ENCODE data around the gene EID3. TPM values are rescaled to one million over a fixed set of nuclear protein-coding genes. Genes with fewer than 3 reads are reported as not detected.

EID3 gene
- total RNA-seq, 1 experiment from 2014 or later, result 3.0 TPM

- BruUV-seq (replicated peaks), result no TSS peak
- TF ChIP-seq, protein P1, sequence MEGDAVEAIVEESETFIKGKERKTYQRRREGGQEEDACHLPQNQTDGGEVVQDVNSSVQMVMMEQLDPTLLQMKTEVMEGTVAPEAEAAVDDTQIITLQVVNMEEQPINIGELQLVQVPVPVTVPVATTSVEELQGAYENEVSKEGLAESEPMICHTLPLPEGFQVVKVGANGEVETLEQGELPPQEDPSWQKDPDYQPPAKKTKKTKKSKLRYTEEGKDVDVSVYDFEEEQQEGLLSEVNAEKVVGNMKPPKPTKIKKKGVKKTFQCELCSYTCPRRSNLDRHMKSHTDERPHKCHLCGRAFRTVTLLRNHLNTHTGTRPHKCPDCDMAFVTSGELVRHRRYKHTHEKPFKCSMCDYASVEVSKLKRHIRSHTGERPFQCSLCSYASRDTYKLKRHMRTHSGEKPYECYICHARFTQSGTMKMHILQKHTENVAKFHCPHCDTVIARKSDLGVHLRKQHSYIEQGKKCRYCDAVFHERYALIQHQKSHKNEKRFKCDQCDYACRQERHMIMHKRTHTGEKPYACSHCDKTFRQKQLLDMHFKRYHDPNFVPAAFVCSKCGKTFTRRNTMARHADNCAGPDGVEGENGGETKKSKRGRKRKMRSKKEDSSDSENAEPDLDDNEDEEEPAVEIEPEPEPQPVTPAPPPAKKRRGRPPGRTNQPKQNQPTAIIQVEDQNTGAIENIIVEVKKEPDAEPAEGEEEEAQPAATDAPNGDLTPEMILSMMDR (IDR thresholded peaks at IDR 0.05; ENCODE audit: unreplicated experiment), result no peak
- peaks cover 33% of the 10 kb centered on the region for H3K4me1 Mint-ChIP-seq (ENCODE audit: insufficient read depth, unreplicated experiment)
- intact Hi-C loops (cut with micrococcal nuclease), result no loop called here
- ChIA-PET POLR2A (interaction anchor here (0.6 to 3.6 kb wide), 6 partner anchors 9 to 726 kb away, joined by 3 to 37 read pairs (median 6); no protein-coding TSS in a partner anchor), CTCF (interaction anchor here (0.7 to 1.2 kb wide), 4 partner anchors 9 to 60 kb away, joined by 3 read pairs; no protein-coding TSS in a partner anchor)
- no peak overlapping the region for H3K4me3 Mint-ChIP-seq (ENCODE audit: unreplicated experiment)
- no peaks in the 10 kb centered on the region for H3K27me3 Mint-ChIP-seq (ENCODE audit: insufficient read depth, unreplicated experiment)
- no peaks in the 10 kb centered on the region for H3K9me3 Mint-ChIP-seq (ENCODE audit: unreplicated experiment)
- no peaks in the 10 kb centered on the region for H3K36me3 Mint-ChIP-seq (ENCODE audit: insufficient read depth, unreplicated experiment)
- no peak overlapping the region for H3K27ac Mint-ChIP-seq (ENCODE audit: low read depth, unreplicated experiment)
- no peak for DNase-seq (ENCODE audit: unreplicated experiment)
Measured at GRCh38 chr12:104280111-104280510, 23.4 kb upstream of the EID3 start.

GRCh38 chr12:104280717-104281458, 22.7 kb upstream of the EID3 start:
- intact Hi-C loops (cut with micrococcal nuclease), result no loop called here

DNA sequence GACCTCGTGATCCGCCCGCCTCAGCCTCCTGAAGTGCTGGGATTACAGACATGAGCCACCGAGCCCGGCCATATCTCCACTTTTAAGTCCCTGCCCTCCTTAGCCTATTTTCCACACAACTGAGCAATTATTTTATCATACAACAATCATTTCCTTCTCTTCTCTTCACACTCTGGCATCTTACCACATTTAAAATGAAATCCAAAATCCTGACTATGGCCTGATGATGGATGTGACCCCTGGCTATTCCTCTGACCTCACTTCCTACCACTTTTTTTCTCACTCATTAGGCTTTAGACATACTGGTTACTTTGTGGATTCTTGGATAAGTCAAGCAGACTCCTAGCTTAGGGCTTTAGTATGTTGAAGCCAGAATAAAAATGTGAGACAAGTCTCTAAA, 21.9 kb upstream of the EID3 start:
- DNase-seq (ENCODE audit: unreplicated experiment), result no peak
- Mint-ChIP-seq H3K9me3 (ENCODE audit: unreplicated experiment) (no peaks in the 10 kb centered on the region), H3K27me3 (ENCODE audit: insufficient read depth, unreplicated experiment) (no peaks in the 10 kb centered on the region), H3K36me3 (ENCODE audit: insufficient read depth, unreplicated experiment) (no peaks in the 10 kb centered on the region), H3K4me3 (ENCODE audit: unreplicated experiment) (no peak overlapping the region), H3K27ac (ENCODE audit: low read depth, unreplicated experiment) (no peak overlapping the region), H3K4me1 (ENCODE audit: insufficient read depth, unreplicated experiment) (peaks cover 36% of the 10 kb centered on the region)
- BruUV-seq (replicated peaks), result no TSS peak
- ChIA-PET CTCF (interaction anchor here (0.8 to 1.4 kb wide), 2 partner anchors 62 to 76 kb away, joined by 3 to 4 read pairs; no protein-coding TSS in a partner anchor), POLR2A (interaction anchor here (0.6 to 3.6 kb wide), 5 partner anchors 18 to 105 kb away, joined by 3 to 37 read pairs (median 3); no protein-coding TSS in a partner anchor)
- intact Hi-C loops (cut with micrococcal nuclease), result no loop called here
- TF ChIP-seq, protein P1 (IDR thresholded peaks at IDR 0.05; ENCODE audit: unreplicated experiment), result no peak

More at GRCh38 chr12:104280717-104281458, 22.7 kb upstream of the EID3 start:
- POLR2A ChIA-PET, result interaction anchor here (0.6 to 3.6 kb wide), 7 partner anchors 8 to 770 kb away, joined by 3 to 37 read pairs (median 5); no protein-coding TSS in a partner anchor
- no TSS peak for BruUV-seq (replicated peaks)
- H3K27ac Mint-ChIP-seq (ENCODE audit: low read depth, unreplicated experiment), result no peak overlapping the region
- TF ChIP-seq, protein P1 (IDR thresholded peaks at IDR 0.05; ENCODE audit: unreplicated experiment), result no peak
- H3K9me3 Mint-ChIP-seq (ENCODE audit: unreplicated experiment), result no peaks in the 10 kb centered on the region
- no peaks in the 10 kb centered on the region for H3K36me3 Mint-ChIP-seq (ENCODE audit: insufficient read depth, unreplicated experiment)
- H3K27me3 Mint-ChIP-seq (ENCODE audit: insufficient read depth, unreplicated experiment), result no peaks in the 10 kb centered on the region
- CTCF ChIA-PET, result interaction anchor here (0.7 kb wide), 1 partner anchor 37 kb away, joined by 3 read pairs; no protein-coding TSS in a partner anchor
- peaks cover 36% of the 10 kb centered on the region for H3K4me1 Mint-ChIP-seq (ENCODE audit: insufficient read depth, unreplicated experiment)
- peak; percentile 71 for DNase-seq (ENCODE audit: unreplicated experiment)
- H3K4me3 Mint-ChIP-seq (ENCODE audit: unreplicated experiment), result no peak overlapping the region

DNA sequence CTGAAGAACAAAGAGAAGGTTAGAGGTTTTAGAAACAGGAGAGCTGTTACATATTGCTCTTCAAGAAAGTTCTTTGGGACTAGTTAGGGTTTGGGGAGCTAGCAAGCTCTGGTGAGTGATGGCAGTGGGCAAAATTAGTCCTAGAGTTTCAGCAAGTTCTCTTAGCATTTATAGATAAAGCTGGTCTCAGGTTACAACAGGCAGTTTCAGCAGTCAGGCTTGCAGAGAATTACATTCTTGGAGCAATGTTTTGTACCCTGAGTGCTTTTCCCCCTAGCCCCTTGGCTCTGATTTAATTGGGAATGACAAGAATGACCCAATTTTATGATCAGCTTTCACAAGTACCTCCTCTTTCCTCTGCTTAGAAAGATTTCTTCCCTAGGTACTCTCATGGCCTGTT, 21.4 kb upstream of the EID3 start:
- no peaks in the 10 kb centered on the region for H3K27me3 Mint-ChIP-seq (ENCODE audit: insufficient read depth, unreplicated experiment)
- no peak overlapping the region for H3K27ac Mint-ChIP-seq (ENCODE audit: low read depth, unreplicated experiment)
- no peak for DNase-seq (ENCODE audit: unreplicated experiment)
- ChIA-PET POLR2A (interaction anchor here (0.7 to 3.6 kb wide), 4 partner anchors 18 to 105 kb away, joined by 3 to 37 read pairs (median 4); no protein-coding TSS in a partner anchor), CTCF (interaction anchor here (0.8 to 1.4 kb wide), 2 partner anchors 63 to 76 kb away, joined by 3 to 4 read pairs; no protein-coding TSS in a partner anchor)
- TF ChIP-seq, protein P1 (IDR thresholded peaks at IDR 0.05; ENCODE audit: unreplicated experiment), result no peak
- intact Hi-C loops (cut with micrococcal nuclease), result no loop called here
- H3K36me3 Mint-ChIP-seq (ENCODE audit: insufficient read depth, unreplicated experiment), result peaks cover 3% of the 10 kb centered on the region
- H3K4me1 Mint-ChIP-seq (ENCODE audit: insufficient read depth, unreplicated experiment), result peaks cover 36% of the 10 kb centered on the region
- BruUV-seq (replicated peaks), result no TSS peak
- no peak overlapping the region for H3K4me3 Mint-ChIP-seq (ENCODE audit: unreplicated experiment)
- H3K9me3 Mint-ChIP-seq (ENCODE audit: unreplicated experiment), result no peaks in the 10 kb centered on the region
